ENCODE results near the gene CDK6. TPM values are rescaled to one million over a fixed set of nuclear protein-coding genes. Genes with fewer than 3 reads are reported as not detected.

The CDK6 gene
- total RNA-seq, 1 donor: 45.6 TPM

GRCh38 chr7:92848851-92849250, 12.5 kb upstream of the CDK6 start:
- Histone ChIP-seq H3K4me2 (ENCODE audit: insufficient read depth, low read length) (no peak overlapping the region), H3K4me1 (ENCODE audit: insufficient read depth, low read length) (peaks cover 11% of the 10 kb centered on the region), H2AFZ (ENCODE audit: low read length) (no peak overlapping the region), H3K27ac (ENCODE audit: low read depth, low read length) (no peak overlapping the region), H3K79me2 (ENCODE audit: insufficient read depth, low read length) (no peaks in the 10 kb centered on the region), H3K36me3 (ENCODE audit: insufficient read depth, low read length) (no peaks in the 10 kb centered on the region), H4K20me1 (ENCODE audit: insufficient read depth, low read length) (no peaks in the 10 kb centered on the region), H3K9me3 (ENCODE audit: low read depth, low read length) (no peaks in the 10 kb centered on the region), H3K4me3 (ENCODE audit: insufficient read depth, low read length) (no peak overlapping the region), H3K27me3 (ENCODE audit: insufficient read depth, low read length) (no peaks in the 10 kb centered on the region)
- TF ChIP-seq CTCF (IDR thresholded peaks at IDR 0.05; ENCODE audit: extremely low read depth, low read depth, low read length): no peak
- DNase-seq (ENCODE audit: insufficient read length, low spot score, missing footprints): no peak

GRCh38 chr7:92848441-92848840, 12.1 kb upstream of the CDK6 start:
- no peak for DNase-seq (ENCODE audit: insufficient read length, low spot score, missing footprints)
- Histone ChIP-seq H3K27me3 (ENCODE audit: insufficient read depth, low read length) (no peaks in the 10 kb centered on the region), H3K4me2 (ENCODE audit: insufficient read depth, low read length) (no peak overlapping the region), H3K79me2 (ENCODE audit: insufficient read depth, low read length) (no peaks in the 10 kb centered on the region), H3K27ac (ENCODE audit: low read depth, low read length) (no peak overlapping the region), H2AFZ (ENCODE audit: low read length) (no peak overlapping the region), H3K9me3 (ENCODE audit: low read depth, low read length) (no peaks in the 10 kb centered on the region), H3K36me3 (ENCODE audit: insufficient read depth, low read length) (no peaks in the 10 kb centered on the region), H3K4me1 (ENCODE audit: insufficient read depth, low read length) (peaks cover 11% of the 10 kb centered on the region), H4K20me1 (ENCODE audit: insufficient read depth, low read length) (no peaks in the 10 kb centered on the region), H3K4me3 (ENCODE audit: insufficient read depth, low read length) (no peak overlapping the region)
- no peak for TF ChIP-seq CTCF (IDR thresholded peaks at IDR 0.05; ENCODE audit: extremely low read depth, low read depth, low read length)

- TF ChIP-seq CTCF (IDR thresholded peaks at IDR 0.05; ENCODE audit: extremely low read depth, low read depth, low read length): no peak
- no peaks in the 10 kb centered on the region for H3K9me3 ChIP-seq (ENCODE audit: low read depth, low read length)
- peaks cover 19% of the 10 kb centered on the region for H3K4me1 ChIP-seq (ENCODE audit: insufficient read depth, low read length)
- no peaks in the 10 kb centered on the region for H3K27me3 ChIP-seq (ENCODE audit: insufficient read depth, low read length)
- no peak overlapping the region for H3K4me2 ChIP-seq (ENCODE audit: insufficient read depth, low read length)
- no peak for DNase-seq (ENCODE audit: insufficient read length, low spot score, missing footprints)
- H3K4me3 ChIP-seq (ENCODE audit: insufficient read depth, low read length): no peak overlapping the region
- no peaks in the 10 kb centered on the region for H3K79me2 ChIP-seq (ENCODE audit: insufficient read depth, low read length)
- no peak overlapping the region for H3K27ac ChIP-seq (ENCODE audit: low read depth, low read length)
- no peak overlapping the region for H2AFZ ChIP-seq (ENCODE audit: low read length)
- no peaks in the 10 kb centered on the region for H3K36me3 ChIP-seq (ENCODE audit: insufficient read depth, low read length)
- H4K20me1 ChIP-seq (ENCODE audit: insufficient read depth, low read length): no peaks in the 10 kb centered on the region
These were observed 10.9 kb upstream of the CDK6 start for GRCh38 chr7:92847305-92847704.

GRCh38 chr7:92845736-92846135, 9.4 kb upstream of the CDK6 start:
- Histone ChIP-seq H4K20me1 (ENCODE audit: insufficient read depth, low read length) (no peaks in the 10 kb centered on the region), H3K9me3 (ENCODE audit: low read depth, low read length) (no peaks in the 10 kb centered on the region), H3K27ac (ENCODE audit: low read depth, low read length) (no peak overlapping the region), H3K4me2 (ENCODE audit: insufficient read depth, low read length) (no peak overlapping the region), H3K36me3 (ENCODE audit: insufficient read depth, low read length) (no peaks in the 10 kb centered on the region), H3K27me3 (ENCODE audit: insufficient read depth, low read length) (no peaks in the 10 kb centered on the region), H3K4me1 (ENCODE audit: insufficient read depth, low read length) (peaks cover 16% of the 10 kb centered on the region), H3K4me3 (ENCODE audit: insufficient read depth, low read length) (no peak overlapping the region), H2AFZ (ENCODE audit: low read length) (no peak overlapping the region), H3K79me2 (ENCODE audit: insufficient read depth, low read length) (no peaks in the 10 kb centered on the region)
- TF ChIP-seq CTCF (IDR thresholded peaks at IDR 0.05; ENCODE audit: extremely low read depth, low read depth, low read length): no peak
- DNase-seq (ENCODE audit: insufficient read length, low spot score, missing footprints): no peak
